HG03139 (cell line): ENCODE measurements around the gene IRAK4.
"Not testable (repeated sequence)": the region's sequence is repeated elsewhere in the genome, so short reads cannot be mapped to it uniquely, and the experiment has no call there.

Experiments
- ATAC-seq: cut with Tn5 transposase; IDR thresholded peaks from one replicate; pipeline ENCODE4 v1.9.1; 2021; ENCODE audit not compliant: unreplicated experiment

IRAK4 gene

DNA sequence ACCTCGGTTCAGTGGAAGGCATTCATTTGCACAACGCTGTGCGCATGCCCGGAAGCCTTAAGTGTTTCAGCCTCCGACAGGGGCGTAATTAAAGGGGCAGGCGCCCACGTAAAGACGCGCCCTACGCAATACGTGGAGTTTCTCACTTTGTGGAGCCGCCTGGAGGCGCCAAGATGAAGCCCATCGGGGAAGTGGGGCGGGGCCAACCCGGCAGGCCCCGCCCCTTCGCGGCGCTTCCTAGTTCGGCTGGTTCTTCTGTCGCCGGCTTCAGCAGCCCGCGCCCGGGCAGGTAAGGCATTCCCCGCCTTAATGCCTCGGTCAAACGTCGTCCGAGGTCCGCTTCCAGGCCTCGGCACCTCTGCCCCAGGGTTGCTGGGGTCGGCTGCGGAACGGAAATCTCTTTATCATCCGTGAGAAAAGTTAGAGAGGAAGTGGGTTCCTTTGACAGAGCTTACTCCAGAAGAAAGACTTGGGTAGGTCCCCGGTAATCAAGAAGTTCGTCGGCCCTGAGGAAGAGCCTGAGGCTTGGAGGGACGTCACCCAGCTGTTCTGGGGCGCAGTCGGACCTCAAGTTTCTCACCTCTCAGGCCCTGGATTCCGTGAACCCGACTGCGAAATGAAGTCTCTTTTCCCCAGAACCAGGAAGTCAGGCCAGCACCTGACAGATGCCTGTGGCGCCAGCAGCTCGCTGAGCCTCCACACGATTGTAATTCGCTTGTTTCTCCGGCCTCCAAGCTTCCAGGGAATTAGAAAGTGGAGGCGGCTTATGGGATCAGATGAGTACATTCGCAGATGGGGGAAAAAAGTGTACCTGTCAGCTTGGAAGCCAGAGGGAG, at the start of gene IRAK4, which contains the start of gene PUS7L:
TSS of gene IRAK4 (plus strand) at position 224 of the 836 bp plus-strand sequence. CDS start 9,161 bp downstream, outside the sequence.
TSS of gene PUS7L (minus strand) at position 63 of the 836 bp plus-strand sequence. CDS start 3,545 bp downstream, outside the sequence.
- ATAC-seq: peak; percentile 97

- ATAC-seq: no peak
These were observed 47.4 kb upstream of the IRAK4 start for GRCh38 chr12:43711348-43711747.

- no peak for ATAC-seq
These were observed 36.1 kb upstream of the IRAK4 start for GRCh38 chr12:43722621-43723020.

DNA sequence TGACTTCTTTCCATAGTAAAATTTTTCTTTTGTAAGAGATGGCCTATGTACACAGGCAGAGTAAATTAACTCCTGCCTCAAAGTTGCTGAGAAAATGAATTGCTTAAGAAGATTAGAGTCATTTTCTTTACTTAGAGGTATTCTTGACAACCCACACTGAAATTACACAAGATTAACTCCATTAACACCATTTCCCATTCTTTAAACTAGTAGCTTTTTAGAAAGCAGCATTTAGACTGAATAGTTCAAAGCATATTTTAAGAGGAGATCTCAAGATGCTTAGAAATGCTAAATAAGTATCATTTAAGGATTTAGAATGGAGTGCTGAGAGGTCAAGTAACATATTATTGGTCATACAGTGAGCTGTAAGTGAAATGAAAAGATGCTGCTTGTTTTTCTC, 35.6 kb upstream of the IRAK4 start:
- ATAC-seq: no peak

GRCh38 chr12:43728117-43728516, 30.6 kb upstream of the IRAK4 start:
- ATAC-seq: no peak

DNA sequence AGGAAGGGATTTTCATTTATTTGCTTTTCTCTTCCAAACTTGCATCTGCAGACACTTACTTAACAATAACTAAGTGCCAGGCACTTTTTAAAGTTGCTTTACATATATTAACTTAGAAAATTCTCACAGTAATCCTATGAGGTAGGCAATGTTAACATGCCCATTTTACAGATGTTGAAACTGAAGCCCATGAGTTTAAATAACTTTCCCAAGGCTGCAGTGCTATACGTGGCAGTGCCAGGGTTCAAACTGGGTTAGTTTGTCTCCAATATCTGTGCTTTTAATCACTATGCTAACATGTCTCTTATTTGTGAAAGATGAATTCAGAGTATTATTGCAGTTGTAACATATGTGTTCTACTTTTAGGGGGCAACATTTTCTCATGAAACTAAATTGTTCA, 30.1 kb upstream of the IRAK4 start:
- no peak for ATAC-seq

DNA sequence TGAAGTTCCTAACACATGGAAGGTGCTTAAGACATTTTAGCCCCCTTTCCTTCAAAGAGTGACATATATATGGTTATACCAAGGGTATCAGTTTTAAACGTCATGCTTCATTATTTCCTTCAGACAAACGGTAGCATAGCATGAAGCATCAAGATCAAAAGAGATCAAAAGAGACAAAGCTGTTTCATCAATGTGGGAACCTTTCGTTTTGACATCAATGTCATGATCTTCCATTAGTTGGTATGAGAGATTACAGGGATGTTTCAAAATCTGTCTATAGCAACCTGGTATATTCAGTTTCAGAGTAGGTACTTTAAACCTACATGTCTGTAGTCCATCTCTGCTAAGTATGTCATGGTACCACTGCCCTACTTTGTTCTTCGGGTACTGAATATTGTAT, 28.5 kb upstream of the IRAK4 start:
- no peak for ATAC-seq

DNA sequence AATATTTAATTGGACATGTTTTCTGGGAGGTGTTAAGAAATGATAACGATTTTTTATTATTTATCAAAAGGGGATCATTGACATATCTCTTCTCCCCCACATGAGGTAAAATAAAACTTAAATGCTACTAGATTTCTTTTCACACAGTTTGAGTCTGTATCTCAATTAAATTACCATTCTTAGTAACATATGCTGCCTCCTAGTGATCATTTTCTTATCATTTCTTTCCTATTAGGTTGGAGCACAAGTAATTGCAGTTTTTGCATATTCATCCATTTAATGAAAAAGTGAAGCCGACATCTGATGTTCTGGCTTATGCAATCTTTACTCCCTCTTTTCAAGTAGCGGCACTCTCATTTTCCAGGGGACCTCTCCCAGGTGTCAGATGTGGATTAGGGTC, 25.1 kb upstream of the IRAK4 start:
- no peak for ATAC-seq

DNA sequence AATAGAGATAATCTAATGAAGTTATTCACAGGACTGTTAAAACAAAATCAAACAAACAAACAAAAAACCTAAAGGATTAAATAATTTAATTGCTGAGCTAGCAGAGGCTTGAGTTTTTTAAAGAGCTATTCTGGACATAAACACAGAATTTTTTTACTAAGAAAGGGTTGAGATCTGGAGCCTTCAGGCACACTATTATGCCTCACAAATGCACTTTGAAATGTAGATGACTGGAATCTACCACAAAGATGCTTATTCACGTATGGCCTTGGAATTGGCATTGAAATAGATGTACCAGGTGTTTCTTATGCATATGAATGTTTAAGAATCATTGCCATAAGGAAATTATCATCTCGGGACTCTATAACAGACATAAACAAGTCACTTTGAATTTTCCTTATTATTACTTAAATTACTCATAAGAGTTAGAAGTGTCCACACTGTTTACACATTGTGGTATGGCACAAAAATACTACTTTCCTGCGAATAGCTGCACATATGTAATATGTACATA, 21.8 kb upstream of the IRAK4 start:
- ATAC-seq: no peak

DNA sequence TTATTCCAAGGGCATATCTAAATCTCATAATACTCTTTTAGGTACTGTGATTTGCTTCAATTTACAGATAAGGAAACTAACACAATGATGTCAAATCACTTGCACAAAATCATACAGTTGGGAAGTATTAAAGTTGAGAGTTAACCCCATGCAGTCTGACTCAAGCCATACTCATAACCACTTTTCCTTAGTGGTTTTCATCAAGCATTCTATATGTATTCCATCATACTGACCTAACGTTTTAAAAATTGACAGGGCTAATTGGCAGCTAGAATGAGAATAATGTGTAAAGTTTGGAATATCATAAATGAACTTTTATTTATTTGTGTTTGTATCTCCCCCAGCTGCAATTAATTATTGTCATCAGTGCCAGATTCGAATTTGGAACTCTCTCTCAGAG, 21.1 kb upstream of the IRAK4 start:
- no peak for ATAC-seq

GRCh38 chr12:43740511-43741100, 18.1 kb upstream of the IRAK4 start:
- ATAC-seq: no peak

- ATAC-seq: no peak
These were observed 16.6 kb upstream of the IRAK4 start for GRCh38 chr12:43742106-43742505.

DNA sequence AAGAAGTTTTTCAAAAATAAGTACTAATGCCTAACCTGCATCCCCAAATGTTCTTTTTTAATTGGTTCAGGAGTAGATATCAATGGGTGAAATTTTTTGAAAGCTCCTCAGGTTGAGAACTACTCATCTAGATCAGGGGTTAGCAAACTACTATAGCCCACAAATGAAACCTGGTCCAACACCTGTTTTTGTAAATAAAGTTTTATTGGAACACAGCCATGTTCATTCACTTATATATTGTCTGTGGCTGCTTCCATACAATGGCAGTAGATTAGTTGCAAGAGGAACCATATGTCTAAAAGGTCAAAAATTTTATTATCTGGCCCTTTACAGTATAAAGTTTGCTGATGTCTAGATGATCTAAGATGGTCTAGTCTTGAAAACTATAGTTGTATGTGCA, 13.9 kb upstream of the IRAK4 start:
- no peak for ATAC-seq

GRCh38 chr12:43749016-43749415, 9.7 kb upstream of the IRAK4 start:
- no peak for ATAC-seq

DNA sequence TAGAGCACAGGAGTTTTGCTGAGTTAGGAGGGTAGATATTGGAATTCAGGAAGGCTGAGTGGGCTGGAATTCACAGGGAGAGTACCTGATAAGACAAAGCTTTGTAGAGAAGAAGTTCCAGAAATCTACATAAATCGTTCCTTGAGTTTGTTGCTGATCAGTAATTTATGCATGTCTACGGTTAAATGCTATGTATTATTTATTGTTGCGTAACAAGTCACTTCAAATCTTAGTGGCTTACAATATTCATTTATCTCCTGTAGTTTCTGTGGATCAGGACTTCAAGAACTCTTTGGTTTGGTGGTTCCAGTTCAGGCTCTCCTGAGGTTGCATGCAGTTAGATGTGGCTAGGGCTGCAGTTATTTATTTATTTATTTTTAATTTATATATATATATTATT, 7.9 kb upstream of the IRAK4 start:
- ATAC-seq: no peak

DNA sequence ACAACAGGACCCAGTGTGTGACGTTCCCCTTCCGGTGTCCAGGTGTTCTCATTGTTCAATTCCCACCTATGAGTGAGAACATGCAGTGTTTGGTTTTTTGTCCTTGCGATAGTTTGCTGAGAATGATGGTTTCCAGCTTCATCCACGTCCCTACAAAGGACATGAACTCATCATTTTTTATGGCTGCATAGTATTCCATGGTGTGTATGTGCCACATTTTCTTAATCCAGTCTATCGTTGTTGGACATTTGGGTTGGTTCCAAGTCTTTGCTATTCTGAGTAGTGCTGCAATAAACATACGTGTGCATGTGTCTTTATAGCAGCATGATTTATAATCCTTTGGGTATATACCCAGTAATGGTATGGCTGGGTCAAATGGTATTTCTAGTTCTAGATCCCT, 7.4 kb upstream of the IRAK4 start:
- not testable (repeated sequence) for ATAC-seq

DNA sequence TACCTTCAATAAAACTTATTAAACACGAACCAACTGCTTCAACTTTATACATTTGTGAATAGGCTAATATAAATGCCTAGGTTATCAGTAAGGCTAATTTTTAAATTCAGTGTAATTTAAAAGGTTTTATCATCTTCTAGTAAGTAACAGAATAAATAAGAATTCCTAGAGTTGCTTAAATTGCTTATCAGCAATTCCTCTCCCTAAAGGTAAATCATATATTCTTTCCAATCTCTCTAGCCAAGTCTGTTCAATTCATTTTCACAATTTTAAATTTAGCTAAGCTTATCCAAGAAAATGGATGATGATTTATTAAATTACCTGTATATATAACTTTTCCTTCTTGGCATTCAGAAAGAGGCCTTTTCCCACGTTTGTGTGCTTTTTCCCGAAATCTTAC, 4.7 kb upstream of the IRAK4 start:
- no peak for ATAC-seq

- ATAC-seq: no peak
These were observed 464 bp upstream of the IRAK4 start for GRCh38 chr12:43758247-43758727.

GRCh38 chr12:43760396-43760795, 1.6 kb downstream of the IRAK4 start:
- ATAC-seq: no peak

DNA sequence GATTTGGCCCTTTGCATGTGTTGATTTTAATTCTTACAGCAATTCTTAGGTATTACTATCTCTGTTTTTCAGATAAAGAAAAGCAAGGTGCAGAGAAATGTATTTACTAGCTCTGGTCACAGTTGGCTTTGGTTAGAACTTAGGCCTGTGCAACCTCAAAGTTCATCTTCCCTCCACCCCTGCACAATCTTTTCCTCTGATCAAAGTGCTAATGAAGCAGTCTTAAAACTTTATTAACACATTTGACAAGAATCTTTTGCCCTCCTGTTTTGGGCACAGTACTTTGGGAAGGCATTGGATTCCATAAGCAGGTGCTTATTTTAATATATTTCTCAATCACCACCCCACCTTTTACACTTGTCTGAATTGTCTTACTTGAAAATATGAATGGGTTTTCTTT, 2.7 kb downstream of the IRAK4 start:
- no peak for ATAC-seq

GRCh38 chr12:43762596-43762995, 3.8 kb downstream of the IRAK4 start:
- no peak for ATAC-seq

- no peak for ATAC-seq
These were observed 5.0 kb downstream of the IRAK4 start for GRCh38 chr12:43763769-43764168.
